Stomach smooth muscle (tissue), 2 donors: ENCODE measurements around the gene PROZ.

Source experiments
- H3K27ac ChIP-seq: one replicate; pipeline ENCODE4 v1.7.0; 2013; ENCODE audit warnings: mild to moderate bottlenecking, low read length, inconsistent platforms
- H3K27me3 ChIP-seq, 2 donors: one replicate each; pipeline ENCODE4 v1.7.0; 2013; ENCODE audit warnings: low read length in 2 of 2; ENCODE audit not compliant: insufficient read depth in 2 of 2, control insufficient read depth in 1 of 2
- H3K36me3 ChIP-seq, 2 donors: one replicate each; pipeline ENCODE4 v1.7.0; 2013; ENCODE audit warnings: low read length in 2 of 2; ENCODE audit not compliant: control insufficient read depth in 2 of 2, insufficient read depth in 2 of 2
- H3K4me1 ChIP-seq: one replicate; pipeline ENCODE4 v1.7.0; 2013; ENCODE audit warnings: low read length; ENCODE audit not compliant: control insufficient read depth, insufficient read depth
- H3K4me3 ChIP-seq, 2 donors: one replicate each; pipeline ENCODE4 v1.7.0; 2013; ENCODE audit warnings: low read length in 2 of 2
- H3K9ac ChIP-seq, 2 donors: one replicate each; pipeline ENCODE4 v1.7.0; 2013; ENCODE audit warnings: low read length in 2 of 2, mild to moderate bottlenecking in 1 of 2
- H3K9me3 ChIP-seq, 2 donors: one replicate each; pipeline ENCODE4 v1.7.0; 2013; ENCODE audit warnings: low read length in 2 of 2; ENCODE audit not compliant: control insufficient read depth in 2 of 2
- donor health status: healthy.
- donor health status: Pancreatic carcinoma.

Gene PROZ

GRCh38 chr13:113114511-113115362 is 43.7 kb upstream of the PROZ start:
- Histone ChIP-seq H3K27me3 (peaks cover 19 to 20% of the 10 kb centered on the region in 2 donors), H3K36me3 (no peaks in the 10 kb centered on the region), H3K4me3 (no peak overlapping the region), H3K9ac (no peak overlapping the region), H3K9me3 (no peaks in the 10 kb centered on the region), H3K4me1 (peaks cover 11% of the 10 kb centered on the region), H3K27ac (no peak overlapping the region)

- Histone ChIP-seq H3K9ac (no peak overlapping the region), H3K36me3 (no peaks in the 10 kb centered on the region), H3K27ac (no peak overlapping the region), H3K9me3 (no peaks in the 10 kb centered on the region), H3K4me1 (peaks cover 4% of the 10 kb centered on the region), H3K4me3 (no peak overlapping the region), H3K27me3 (peaks cover 11 to 16% of the 10 kb centered on the region in 2 donors)
Measured at GRCh38 chr13:113115363-113116205, 42.9 kb upstream of the PROZ start.

DNA sequence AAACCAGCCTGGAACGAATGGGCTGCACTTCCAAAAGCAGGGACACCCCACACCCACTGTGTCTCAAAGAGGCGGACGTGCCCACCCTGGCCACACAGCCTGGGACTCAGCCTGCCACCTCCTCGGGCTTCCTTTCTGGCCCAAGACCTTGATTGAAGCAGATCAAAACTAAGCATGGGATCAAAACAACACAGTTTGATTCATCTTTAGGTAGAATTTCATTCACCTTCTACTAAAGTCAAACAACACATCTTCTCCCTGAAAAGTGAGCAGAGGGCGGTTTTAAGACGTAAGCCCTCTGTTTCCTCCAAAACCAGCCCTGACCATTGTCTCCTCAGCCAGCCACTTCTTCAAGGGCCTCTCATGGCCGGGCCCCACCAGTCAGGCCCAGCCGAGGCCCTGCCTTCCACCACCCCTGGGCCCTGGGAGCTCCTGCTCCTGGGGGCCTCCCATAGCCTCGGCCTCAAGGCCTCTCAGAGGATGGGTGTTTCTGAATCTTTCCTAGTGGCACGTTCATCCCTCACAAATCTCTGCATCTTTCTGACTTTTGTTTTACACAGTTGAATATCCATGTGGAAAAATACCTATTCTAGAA is 42.1 kb upstream of the PROZ start:
- Histone ChIP-seq H3K4me1 (no peaks in the 10 kb centered on the region), H3K27me3 (peaks cover 5 to 10% of the 10 kb centered on the region in 2 donors), H3K27ac (no peak overlapping the region), H3K4me3 (no peak overlapping the region), H3K36me3 (no peaks in the 10 kb centered on the region), H3K9me3 (no peaks in the 10 kb centered on the region), H3K9ac (no peak overlapping the region)

- Histone ChIP-seq H3K4me3 (no peak overlapping the region), H3K36me3 (no peaks in the 10 kb centered on the region), H3K9me3 (no peaks in the 10 kb centered on the region), H3K4me1 (no peaks in the 10 kb centered on the region), H3K9ac (no peak overlapping the region), H3K27ac (no peak overlapping the region), H3K27me3 (peaks cover 5 to 7% of the 10 kb centered on the region in 2 donors)
Measured at GRCh38 chr13:113116871-113117271, 41.6 kb upstream of the PROZ start.

- no peaks in the 10 kb centered on the region for H3K36me3 ChIP-seq
- no peaks in the 10 kb centered on the region for H3K9me3 ChIP-seq
- no peak overlapping the region for H3K4me3 ChIP-seq
- H3K9ac ChIP-seq: no peak overlapping the region
- peaks cover 5 to 7% of the 10 kb centered on the region in 2 donors for H3K27me3 ChIP-seq
- H3K4me1 ChIP-seq: no peaks in the 10 kb centered on the region
- H3K27ac ChIP-seq: no peak overlapping the region
Measured at GRCh38 chr13:113117335-113117872, 41.0 kb upstream of the PROZ start.

DNA sequence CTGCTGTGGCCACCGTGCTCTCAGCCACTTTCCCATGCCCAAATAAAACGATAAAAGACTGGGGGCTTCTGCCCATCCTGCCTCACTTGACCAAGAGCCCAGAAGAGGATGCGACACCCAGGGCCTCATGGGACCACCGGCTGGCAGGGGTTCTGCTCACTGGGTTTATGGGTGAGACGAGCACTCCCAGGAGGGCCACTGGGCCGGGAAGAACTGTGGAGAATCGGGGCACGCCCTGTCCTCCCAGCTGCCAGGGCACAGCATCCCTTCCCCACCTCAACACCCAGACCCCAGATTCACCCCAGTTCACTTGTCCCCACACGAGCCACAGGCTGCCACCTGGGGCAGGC is 40.6 kb upstream of the PROZ start:
- Histone ChIP-seq H3K4me3 (no peak overlapping the region), H3K4me1 (peaks cover 4% of the 10 kb centered on the region), H3K9me3 (no peaks in the 10 kb centered on the region), H3K27ac (no peak overlapping the region), H3K36me3 (no peaks in the 10 kb centered on the region), H3K27me3 (peaks cover 5 to 7% of the 10 kb centered on the region in 2 donors), H3K9ac (no peak overlapping the region)

- peaks cover 1 to 7% of the 10 kb centered on the region in 2 donors for H3K27me3 ChIP-seq
- no peak overlapping the region for H3K9ac ChIP-seq
- H3K36me3 ChIP-seq: no peaks in the 10 kb centered on the region
- no peak overlapping the region for H3K4me3 ChIP-seq
- H3K4me1 ChIP-seq: peaks cover 4% of the 10 kb centered on the region
- H3K9me3 ChIP-seq: no peaks in the 10 kb centered on the region
- H3K27ac ChIP-seq: no peak overlapping the region
Measured at GRCh38 chr13:113118261-113119021, 40.0 kb upstream of the PROZ start.

DNA sequence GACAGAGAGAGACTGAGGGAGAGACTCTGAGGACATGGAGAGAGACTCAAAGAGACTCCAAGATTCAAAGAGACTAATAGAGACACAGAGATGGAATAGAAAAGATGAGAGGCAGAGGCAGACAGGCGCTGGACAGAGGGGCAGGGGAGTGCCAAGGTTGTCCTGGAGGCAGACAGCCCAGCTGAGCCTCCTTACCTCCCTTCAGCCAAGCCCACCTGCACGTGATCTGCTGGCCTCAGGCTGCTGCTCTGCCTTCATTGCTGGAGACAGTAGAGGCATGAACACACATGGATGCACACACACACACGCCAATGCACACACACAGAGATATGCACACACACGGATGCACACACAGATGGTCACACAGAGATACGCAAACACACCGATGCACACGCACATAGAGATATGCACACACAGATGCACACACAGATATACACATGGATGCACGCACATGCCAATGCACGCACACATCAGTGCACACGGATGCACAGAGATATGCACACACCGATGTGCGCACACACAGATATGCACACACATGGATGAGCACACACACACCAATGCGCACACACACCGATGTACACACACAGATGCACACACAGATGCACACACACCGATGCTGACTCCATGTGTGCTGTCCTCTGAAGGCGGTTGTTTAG is 39.2 kb upstream of the PROZ start:
- Histone ChIP-seq H3K4me1 (peaks cover 4% of the 10 kb centered on the region), H3K9me3 (no peaks in the 10 kb centered on the region), H3K36me3 (no peaks in the 10 kb centered on the region), H3K27ac (no peak overlapping the region), H3K9ac (no peak overlapping the region), H3K27me3 (peaks cover 0 to 7% of the 10 kb centered on the region in 2 donors), H3K4me3 (no peak overlapping the region)

- H3K9me3 ChIP-seq: no peaks in the 10 kb centered on the region
- H3K27ac ChIP-seq: no peak overlapping the region
- H3K4me1 ChIP-seq: peaks cover 4% of the 10 kb centered on the region
- no peak overlapping the region for H3K4me3 ChIP-seq
- no peaks in the 10 kb centered on the region for H3K36me3 ChIP-seq
- H3K9ac ChIP-seq: no peak overlapping the region
- H3K27me3 ChIP-seq: peaks cover 0 to 5% of the 10 kb centered on the region in 2 donors
Measured at GRCh38 chr13:113119822-113120189, 38.6 kb upstream of the PROZ start.
